Coronary artery (tissue), 2 donors: ENCODE measurements around the gene ANTXRL.
"Not testable (repeated sequence)": the region's sequence is repeated elsewhere in the genome, so short reads cannot be mapped to it uniquely, and the experiment has no call there.

ENCODE experiments used
- DNase-seq: peaks from one replicate; pipeline ENCODE4 v3.0.0-alpha.2; 2017; ENCODE audit warnings: low spot score
- H3K27ac ChIP-seq, 2 donors: fragments of 200-600 bp; sonication (generic); one replicate each; pipeline ENCODE4 v1.5.1; 2016 to 2019
- H3K4me3 ChIP-seq: fragments of 200-600 bp; sonication (generic); 2 replicates; pipeline ENCODE4 v1.5.1; 2016; ENCODE audit warnings: mild to moderate bottlenecking, moderate library complexity
- TF ChIP-seq, protein P1 (sequence below): fragments of 200-600 bp; sonication (generic); IDR thresholded peaks from one replicate; pipeline ENCODE4 v1.5.1; 2019; ENCODE audit warnings: antibody characterized with exemption

ANTXRL gene

DNA sequence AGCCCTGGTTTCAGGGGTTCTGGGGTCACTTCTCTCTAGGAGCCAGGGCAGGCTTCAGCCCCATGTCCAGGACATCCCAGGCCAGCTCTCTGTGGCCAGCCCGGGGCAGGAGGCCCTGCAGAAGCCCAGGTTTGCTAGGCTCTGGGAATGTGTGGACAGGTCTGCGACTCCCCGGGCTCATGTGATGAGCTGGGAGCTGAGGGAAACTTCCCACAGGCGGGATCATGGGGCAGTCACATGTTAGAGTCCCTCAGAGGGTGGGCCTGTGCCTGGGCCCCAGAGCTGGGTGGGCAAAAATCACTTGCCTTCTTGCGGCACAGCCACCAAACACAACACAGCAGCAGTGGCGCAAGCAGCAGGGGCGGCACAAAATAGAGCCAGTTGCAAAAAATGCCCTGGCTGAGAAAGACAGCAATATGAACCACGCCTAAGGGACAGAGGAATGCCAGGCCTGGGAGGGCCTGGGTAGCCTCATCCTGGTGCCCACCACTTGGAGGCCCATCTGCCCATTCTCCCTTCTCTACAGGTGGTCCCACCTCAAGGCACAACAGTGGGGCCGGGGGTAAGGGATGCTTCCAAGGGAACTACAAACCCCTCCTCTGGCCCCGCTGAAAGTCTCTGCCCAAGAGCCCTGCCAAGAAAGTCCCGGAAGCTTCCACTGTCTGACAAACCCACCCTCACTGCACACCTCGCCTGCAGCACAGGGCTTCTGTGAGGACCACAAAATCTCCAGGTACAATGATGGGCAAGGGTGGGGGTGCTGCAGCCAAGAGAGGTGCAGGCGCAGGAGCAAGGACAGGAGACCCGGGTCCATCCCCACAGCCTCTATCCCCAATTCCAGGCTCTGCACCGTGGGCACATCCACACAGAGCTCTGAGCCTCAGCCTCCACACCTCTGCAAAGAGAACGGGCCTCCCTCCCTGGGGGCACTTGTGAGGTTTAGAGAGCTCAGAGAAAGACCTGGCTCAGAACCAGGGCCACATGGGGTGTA, 34.6 kb upstream of the ANTXRL start:
- TF ChIP-seq, protein P1, sequence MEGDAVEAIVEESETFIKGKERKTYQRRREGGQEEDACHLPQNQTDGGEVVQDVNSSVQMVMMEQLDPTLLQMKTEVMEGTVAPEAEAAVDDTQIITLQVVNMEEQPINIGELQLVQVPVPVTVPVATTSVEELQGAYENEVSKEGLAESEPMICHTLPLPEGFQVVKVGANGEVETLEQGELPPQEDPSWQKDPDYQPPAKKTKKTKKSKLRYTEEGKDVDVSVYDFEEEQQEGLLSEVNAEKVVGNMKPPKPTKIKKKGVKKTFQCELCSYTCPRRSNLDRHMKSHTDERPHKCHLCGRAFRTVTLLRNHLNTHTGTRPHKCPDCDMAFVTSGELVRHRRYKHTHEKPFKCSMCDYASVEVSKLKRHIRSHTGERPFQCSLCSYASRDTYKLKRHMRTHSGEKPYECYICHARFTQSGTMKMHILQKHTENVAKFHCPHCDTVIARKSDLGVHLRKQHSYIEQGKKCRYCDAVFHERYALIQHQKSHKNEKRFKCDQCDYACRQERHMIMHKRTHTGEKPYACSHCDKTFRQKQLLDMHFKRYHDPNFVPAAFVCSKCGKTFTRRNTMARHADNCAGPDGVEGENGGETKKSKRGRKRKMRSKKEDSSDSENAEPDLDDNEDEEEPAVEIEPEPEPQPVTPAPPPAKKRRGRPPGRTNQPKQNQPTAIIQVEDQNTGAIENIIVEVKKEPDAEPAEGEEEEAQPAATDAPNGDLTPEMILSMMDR: no peak
- Histone ChIP-seq H3K4me3 (no peak overlapping the region), H3K27ac (no peak overlapping the region)
- DNase-seq: peak; percentile 57

DNA sequence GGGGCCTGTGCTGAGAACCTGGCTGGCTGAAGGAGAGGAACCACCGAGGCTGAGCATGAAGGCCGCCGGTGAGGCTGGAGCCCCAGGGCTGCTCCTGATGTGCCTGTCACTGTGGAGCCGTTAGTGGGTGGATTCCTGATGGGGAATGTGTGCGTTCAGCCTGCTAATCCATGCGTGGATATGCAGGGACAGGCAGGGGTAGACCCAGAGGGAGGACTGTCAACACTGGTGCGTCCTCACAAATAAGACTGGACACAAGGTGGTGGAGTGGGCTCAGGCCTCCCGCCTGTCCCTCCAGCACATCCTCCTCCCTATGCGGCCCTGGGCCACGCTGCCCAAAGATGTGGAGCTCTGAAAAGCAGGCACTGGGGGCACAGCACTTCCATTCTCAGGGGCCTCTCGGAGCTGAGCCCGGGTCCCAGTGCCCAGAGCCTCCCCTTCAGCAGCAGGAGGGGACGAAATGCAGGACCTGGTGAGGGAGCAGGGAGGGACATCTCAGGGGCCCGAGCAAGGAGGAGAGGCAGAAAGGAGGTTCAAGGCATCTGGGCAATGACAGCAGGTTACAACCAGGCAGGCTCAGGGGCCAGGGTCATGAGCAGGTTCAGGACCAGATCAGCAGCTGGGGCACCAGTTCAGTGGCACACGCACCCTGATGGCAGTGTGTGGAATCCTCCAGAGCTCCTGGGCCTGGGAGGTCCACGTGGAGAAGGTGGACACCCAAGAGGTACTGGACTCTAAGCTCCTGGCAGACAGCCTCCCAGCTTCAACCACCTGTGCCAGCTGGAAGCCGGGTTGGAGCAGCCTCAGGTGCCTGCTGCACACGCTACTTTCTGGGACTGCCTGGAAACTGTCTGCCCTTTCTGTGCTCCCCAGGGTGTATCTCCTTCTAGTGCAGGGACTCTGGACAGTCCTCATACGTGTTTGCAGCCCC, 33.5 kb upstream of the ANTXRL start:
- TF ChIP-seq, protein P1: no peak
- Histone ChIP-seq H3K27ac (no peak overlapping the region), H3K4me3 (no peak overlapping the region)
- DNase-seq: peak; percentile 46

DNA sequence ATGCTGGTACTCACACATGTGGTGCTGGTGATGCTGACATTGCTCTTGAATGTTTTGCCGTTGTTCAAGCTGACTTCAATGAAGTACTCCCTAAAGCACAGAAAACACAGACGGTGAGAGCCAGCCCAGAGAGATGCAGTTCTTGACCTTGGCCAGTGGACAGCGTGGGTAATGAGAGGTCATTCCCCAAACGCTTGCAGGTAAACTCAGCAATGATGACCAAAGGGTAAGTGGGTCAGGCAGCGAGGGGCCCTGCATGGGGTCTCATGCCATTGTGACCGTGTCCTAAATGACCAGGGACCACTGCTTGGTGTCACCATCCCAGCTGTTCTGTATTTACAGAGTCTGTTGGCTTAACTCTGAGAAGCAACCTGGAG, 32.8 kb upstream of the ANTXRL start:
- H3K27ac ChIP-seq: no peak overlapping the region
- peak; percentile 63 for DNase-seq
- TF ChIP-seq, protein P1: no peak
- no peak overlapping the region for H3K4me3 ChIP-seq

DNA sequence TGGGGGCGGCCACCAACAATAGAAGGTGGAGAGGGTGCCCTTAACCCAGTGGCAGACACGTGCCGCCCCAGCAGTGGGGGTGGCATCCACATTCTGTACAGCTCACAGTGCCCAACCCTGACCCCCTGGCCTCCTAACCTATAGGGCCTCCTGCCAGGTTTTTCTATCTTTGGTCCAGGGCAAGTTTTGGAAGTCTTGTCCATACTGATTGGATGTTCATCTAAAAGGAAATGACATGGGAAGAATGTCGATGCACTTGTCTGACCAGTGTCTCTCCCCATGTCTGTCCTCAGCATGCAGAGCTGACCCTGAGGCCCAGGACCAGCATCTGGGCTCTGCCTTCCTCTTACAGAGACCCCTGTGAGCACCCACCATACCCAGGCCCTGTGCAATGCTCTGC, 32.3 kb upstream of the ANTXRL start:
- no peak overlapping the region for H3K27ac ChIP-seq
- H3K4me3 ChIP-seq: no peak overlapping the region
- TF ChIP-seq, protein P1: no peak
- peak; percentile 24 for DNase-seq

DNA sequence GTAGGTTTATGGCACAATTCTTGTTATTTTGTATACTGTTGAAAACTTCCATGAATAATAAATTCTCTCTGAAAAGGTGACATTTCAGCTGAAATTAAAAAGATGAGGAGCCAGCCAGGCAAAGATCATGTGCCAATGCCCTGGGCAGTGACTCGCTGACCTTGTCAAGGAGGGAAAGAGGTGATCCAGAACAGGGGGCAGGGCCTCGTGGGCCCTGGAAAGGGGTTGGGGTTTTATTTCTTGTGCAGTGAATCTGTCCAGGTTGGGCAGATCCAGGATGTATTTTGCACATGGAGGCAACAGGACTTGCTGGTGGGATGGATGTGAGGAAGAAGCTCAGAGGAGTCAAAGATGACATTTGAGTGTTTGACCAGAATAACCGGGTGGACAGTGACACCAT, 31.6 kb upstream of the ANTXRL start:
- H3K27ac ChIP-seq, H3K4me3 ChIP-seq, DNase-seq: not testable (repeated sequence)

DNA sequence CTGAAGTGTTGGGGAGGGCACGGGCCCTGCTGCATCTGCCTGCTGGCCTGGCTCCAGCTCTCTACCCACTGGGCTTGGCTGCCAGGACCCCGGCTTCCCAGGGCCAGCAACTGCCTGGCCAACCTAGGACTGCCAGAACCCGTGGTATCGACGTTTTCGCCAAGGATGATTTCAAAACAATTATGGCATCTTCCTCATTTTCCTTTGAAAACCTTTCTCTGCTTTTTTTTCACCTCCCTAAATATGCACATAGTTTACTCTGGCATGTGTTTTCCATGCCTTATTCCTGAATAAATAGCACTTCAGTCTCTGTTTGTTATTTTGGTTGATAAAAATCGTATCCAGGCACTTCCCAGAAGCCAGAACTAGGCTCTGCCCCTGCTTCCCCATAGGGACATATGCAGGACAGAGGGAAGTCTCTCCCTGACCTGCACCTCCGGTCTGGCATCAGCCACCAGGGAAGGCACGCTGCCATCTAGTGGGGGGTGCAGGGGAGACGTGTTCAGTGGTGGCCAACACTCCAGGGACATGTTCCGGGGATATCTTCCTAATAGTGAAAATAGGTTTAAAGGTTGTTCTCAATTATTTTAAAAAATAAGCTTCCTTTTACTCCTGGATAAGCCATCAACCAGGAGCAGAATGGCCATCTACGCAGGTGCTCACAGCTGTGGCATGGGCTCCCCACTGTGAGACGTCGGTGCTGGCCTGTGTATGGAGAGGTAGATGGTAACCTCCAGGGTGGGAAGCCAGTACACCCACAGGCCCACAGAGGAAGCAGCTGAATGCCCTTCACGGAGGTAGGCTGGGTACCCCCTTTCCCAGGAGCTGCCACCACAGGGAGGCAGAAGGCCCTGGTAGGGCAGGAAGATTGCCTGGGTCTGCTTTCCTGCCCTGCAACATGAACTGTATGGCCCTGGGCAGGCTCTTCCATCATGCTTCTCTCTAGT, 30.7 kb upstream of the ANTXRL start:
- peak overlapping the region; percentile 32 to 57 for H3K27ac ChIP-seq
- H3K4me3 ChIP-seq: no peak overlapping the region
- TF ChIP-seq, protein P1: no peak
- DNase-seq: peak; percentile 75
